Measurements from ENCODE around the gene GEMIN2. TPM values are rescaled to one million over a fixed set of nuclear protein-coding genes. Genes with fewer than 3 reads are reported as not detected.

The GEMIN2 gene
- total RNA-seq, 4 donors from 2014 or later: 13.7 to 20.1 (median 17.7) TPM

- no peaks in the 10 kb centered on the region for H3K9me3 ChIP-seq
- H3K36me3 ChIP-seq: peaks cover 0 to 13% (median 2%) of the 10 kb centered on the region in 4 donors
- intact Hi-C loops (cut with DNase I): loop anchor here (5.0 kb wide), 1 partner anchor 98 kb away; no protein-coding TSS in a partner anchor
- WGBS: under 1% methylated on average over 7 of the region's 7 CpGs
- peaks cover 27 to 58% (median 50%) of the 10 kb centered on the region in 4 donors for H3K4me1 ChIP-seq
- peak overlapping the region; percentile 95 to 98 (median 96) for H3K27ac ChIP-seq (replicated peaks in 1 of 4)
- TF ChIP-seq POLR2A (IDR thresholded peaks at IDR 0.05; ENCODE audit: low read depth) (no peak), CTCF (IDR thresholded peaks at IDR 0.05) (no peak), POLR2AphosphoS5 (IDR thresholded peaks at IDR 0.05) (no peak), EP300 (IDR thresholded peaks at IDR 0.05) (no peak)
- no peak for DNase-seq (ENCODE audit: extremely low spot score)
- no peaks in the 10 kb centered on the region for H3K27me3 ChIP-seq
- H3K4me3 ChIP-seq: peak overlapping the region; percentile 85 to 95 (median 92)
These were observed 55.4 kb downstream of the GEMIN2 start for GRCh38 chr14:39169541-39169900.

GRCh38 chr14:39173198-39173597 is 59.1 kb downstream of the GEMIN2 start:
- DNase-seq (ENCODE audit: extremely low spot score): no peak
- H3K27me3 ChIP-seq: no peaks in the 10 kb centered on the region
- no peaks in the 10 kb centered on the region for H3K9me3 ChIP-seq
- H3K36me3 ChIP-seq: peaks cover 16 to 20% (median 18%) of the 10 kb centered on the region in 4 donors
- H3K4me1 ChIP-seq: peaks cover 30 to 47% (median 40%) of the 10 kb centered on the region in 4 donors
- TF ChIP-seq CTCF (IDR thresholded peaks at IDR 0.05) (no peak), POLR2A (IDR thresholded peaks at IDR 0.05; ENCODE audit: low read depth) (no peak), POLR2AphosphoS5 (IDR thresholded peaks at IDR 0.05) (no peak), EP300 (IDR thresholded peaks at IDR 0.05) (no peak)
- 81% methylated on average over 3 of the region's 3 CpGs for WGBS
- intact Hi-C loops (cut with DNase I): loop anchor here (5.0 kb wide), 2 partner anchors 71 to 259 kb away; partner anchors contain the start of genes FBXO33 and SEC23A
- no peak overlapping the region for H3K4me3 ChIP-seq
- H3K27ac ChIP-seq (replicated peaks in 1 of 4): peak overlapping the region in 3 of 4 donors; percentile 92 to 96 (median 94)

GRCh38 chr14:39174560-39175444 is 60.7 kb downstream of the GEMIN2 start, which contains the start of gene PNN:
PNN (plus strand) TSS chr14:39175254; CDS start chr14:39175280, 26 bp downstream.
- H3K36me3 ChIP-seq: peaks cover 32 to 36% (median 34%) of the 10 kb centered on the region in 4 donors
- no peaks in the 10 kb centered on the region for H3K27me3 ChIP-seq
- intact Hi-C loops (cut with DNase I): loop anchor here (5.0 kb wide), 2 partner anchors 73 to 257 kb away; partner anchors contain the start of genes FBXO33 and SEC23A
- no peaks in the 10 kb centered on the region for H3K9me3 ChIP-seq
- DNase-seq (ENCODE audit: extremely low spot score): peak; percentile 99
- peaks cover 18 to 34% (median 29%) of the 10 kb centered on the region in 4 donors for H3K4me1 ChIP-seq
- 2% methylated on average over 55 of the region's 56 CpGs for WGBS
- TF ChIP-seq POLR2AphosphoS5 (IDR thresholded peaks at IDR 0.05) (peak; percentile 95 to 98), POLR2A (IDR thresholded peaks at IDR 0.05; ENCODE audit: low read depth) (peak; percentile 85), CTCF (IDR thresholded peaks at IDR 0.05) (no peak)
- H3K4me3 ChIP-seq: peak within 1 kb of the TSS; percentile 70 to 92 (median 78)
- peak within 1 kb of the TSS; percentile 92 to 96 (median 93) for H3K27ac ChIP-seq (replicated peaks in 1 of 4)

- Histone ChIP-seq H3K27me3 (no peaks in the 10 kb centered on the region), H3K9me3 (no peaks in the 10 kb centered on the region), H3K4me3 (peak overlapping the region; percentile 70 to 92 (median 78)), H3K36me3 (peaks cover 39 to 45% (median 42%) of the 10 kb centered on the region in 4 donors), H3K27ac (replicated peaks in 1 of 4) (peak overlapping the region; percentile 92 to 94 (median 92)), H3K4me1 (peaks cover 18 to 34% (median 28%) of the 10 kb centered on the region in 4 donors)
- TF ChIP-seq EP300 (IDR thresholded peaks at IDR 0.05) (no peak), POLR2A (IDR thresholded peaks at IDR 0.05; ENCODE audit: low read depth) (no peak), POLR2AphosphoS5 (IDR thresholded peaks at IDR 0.05) (no peak), CTCF (IDR thresholded peaks at IDR 0.05) (no peak)
- intact Hi-C loops (cut with DNase I): no loop called here
- 3% methylated on average over 11 of the region's 36 CpGs for whole genome bisulfite sequencing
- no peak for DNase-seq (ENCODE audit: extremely low spot score)
These were observed 61.5 kb downstream of the GEMIN2 start for GRCh38 chr14:39175445-39176262.

Data from esophagus muscularis mucosa (tissue), 4 donors.